Ovary (tissue), 3 donors: Measurements from ENCODE around the gene LPO.

Source experiments
- CTCF ChIP-seq, 3 donors: fragments of 450-650 bp in 2 of 3; fragments of 200-600 bp in 1 of 3; IDR thresholded peaks; one replicate each; pipeline versions ENCODE4 v1.5.1 to v1.8.0; 2016 to 2022; ENCODE audit warnings: antibody characterized with exemption in 3 of 3, mild to moderate bottlenecking in 1 of 3
- EP300 ChIP-seq: sonication (generic); formaldehyde crosslinking; IDR thresholded peaks from one replicate; pipeline ENCODE4 v1.6.1; 2017; ENCODE audit warnings: antibody characterized with exemption
- POLR2A ChIP-seq: fragments of 450-650 bp; IDR thresholded peaks from one replicate; pipeline ENCODE4 v1.6.1; 2017; ENCODE audit warnings: antibody characterized with exemption, mild to moderate bottlenecking, moderate library complexity
- donor health status: DM: no; HTN: no; CAD: no.

- TF ChIP-seq POLR2A (no peak), CTCF (IDR thresholded peaks at IDR 0.05) (no peak), EP300 (no peak)
Observed at GRCh38 chr17:58305626-58306025, 67.2 kb downstream of the LPO start.
